Measurements from ENCODE around the gene ADCY3. TPM values are rescaled to one million over a fixed set of nuclear protein-coding genes. Genes with fewer than 3 reads are reported as not detected.
A peak's percentile ranks its signal among the peaks of the same experiment; 100 is the strongest.

Gene ADCY3
- total RNA-seq, 1 experiment from 2014 or later = 39.5 TPM

GRCh38 chr2:24899361-24899910 is 20.6 kb downstream of the ADCY3 start:
- Mint-ChIP-seq H3K4me3 (no peak overlapping the region), H3K9me3 (peaks cover 28 to 32% of the 10 kb centered on the region in 2 experiments), H3K27me3 (ENCODE audit: low read depth) (no peaks in the 10 kb centered on the region), H3K4me1 (peaks cover 21 to 31% of the 10 kb centered on the region in 2 experiments), H3K36me3 (ENCODE audit: insufficient read depth in 1 of 3, low read depth in 3 of 3) (peaks cover 50 to 58% (median 57%) of the 10 kb centered on the region in 3 experiments), H3K27ac (peak overlapping the region in 2 of 3 experiments; percentile 30 to 54; a peak in 2 of 7 replicates)
- Histone ChIP-seq H3K79me2 (ENCODE audit: insufficient read depth, low read length) (no peaks in the 10 kb centered on the region), H3K4me1 (ENCODE audit: insufficient read depth, low read length) (no peaks in the 10 kb centered on the region; the same call in 1 of the 2 replicates), H3T11ph (ENCODE audit: low read length) (no peak overlapping the region), H4K20me1 (ENCODE audit: control insufficient read depth, insufficient read depth, insufficient read length) (no peaks in the 10 kb centered on the region), H2AK5ac (ENCODE audit: insufficient read length, low read length) (no peak overlapping the region), H3K79me1 (ENCODE audit: insufficient read depth, low read depth, low read length, poor library complexity, severe bottlenecking) (no peaks in the 10 kb centered on the region), H4K91ac (ENCODE audit: insufficient read length, low read depth, low read length) (no peak overlapping the region), H3K56ac (ENCODE audit: insufficient read length, low read depth, low read length) (no peak overlapping the region), H3K9ac (ENCODE audit: extremely low read depth, insufficient read length, low read length) (no peak overlapping the region), H2BK20ac (ENCODE audit: low read depth, low read length, poor library complexity, severe bottlenecking) (no peak overlapping the region), H3K9me3 (ENCODE audit: control insufficient read depth, low read depth, low read length) (peaks cover 4% of the 10 kb centered on the region), H3K23me2 (ENCODE audit: insufficient read length, low read depth, low read length, poor library complexity, severe bottlenecking) (no peaks in the 10 kb centered on the region), H3K23ac (ENCODE audit: insufficient read length, low read depth, low read length) (no peak overlapping the region), H2BK15ac (ENCODE audit: low read depth, low read length) (no peak overlapping the region), H2BK120ac (ENCODE audit: low read depth, low read length, poor library complexity, severe bottlenecking) (no peak overlapping the region), H3K4me2 (ENCODE audit: insufficient read depth, insufficient read length, low read length) (no peak overlapping the region), H3K4ac (ENCODE audit: low read depth, low read length) (no peak overlapping the region), H3K18ac (ENCODE audit: insufficient read length, low read depth, low read length) (no peak overlapping the region), H2BK12ac (ENCODE audit: insufficient read length, low read depth, low read length) (no peak overlapping the region), H4K5ac (ENCODE audit: insufficient read length, low read depth, low read length) (no peak overlapping the region), H4K8ac (replicated peaks; ENCODE audit: insufficient read length, low read depth, low read length) (no peak overlapping the region), H3K14ac (ENCODE audit: insufficient read depth, low read length) (no peak overlapping the region), H2AFZ (ENCODE audit: low read length) (no peak overlapping the region), H2BK5ac (ENCODE audit: insufficient read length, low read length) (no peak overlapping the region), H3K27ac (ENCODE audit: insufficient read length, low read depth, low read length) (no peak overlapping the region), H3K27me3 (ENCODE audit: insufficient read depth, low read length) (no peaks in the 10 kb centered on the region)
- no CpG with 5 or more reads among the region's 7 CpGs for WGBS (ENCODE audit: extremely low coverage, insufficient read length, low lambda C conversion rate)
- TF ChIP-seq CTCF (conservative IDR thresholded peaks at IDR 0.05) = no peak
- no peak for DNase-seq

Measured in H9 (cell line).